GM10248 (cell line): ENCODE data around the gene GATA3.

Experiments
- CTCF ChIA-PET: fragments of 300-600 bp; sonication (Branson Sonifier 250); formaldehyde crosslinking; extraction: SDS; loops from one replicate; lab custom pipeline; 2021; ENCODE audit warnings: antibody characterized with exemption; lab: Yijun Ruan, JAX
- POLR2A ChIA-PET: fragments of 350-650 bp; sonication (Branson Sonifier 250); formaldehyde crosslinking; extraction: SDS; loops from one replicate; lab custom pipeline; 2020; ENCODE audit warnings: antibody characterized with exemption; lab: Yijun Ruan, JAX
- DNase-seq: peaks from one replicate; pipeline ENCODE4 v3.0.0; 2012; ENCODE audit errors: extremely low spot score
- CTCF ChIP-seq: IDR thresholded peaks from 2 replicates; pipeline ENCODE4 v1.5.1; 2012; ENCODE audit warnings: mild to moderate bottlenecking, low read depth; ENCODE audit errors: extremely low read depth, missing control alignments, control extremely low read depth

Gene GATA3

GRCh38 chr10:8054494-8055407 is at the start of gene GATA3:
GATA3 (plus strand) TSS chr10:8054688; CDS start chr10:8055656, 968 bp downstream.
- POLR2A ChIA-PET: interaction anchor here (0.6 kb wide), 2 partner anchors 46 to 206 kb away, joined by 4 to 6 read pairs; no protein-coding TSS in a partner anchor
- peak; percentile 82 for DNase-seq
- CTCF ChIA-PET: no interaction called here
- no peak for TF ChIP-seq CTCF

- no peak for TF ChIP-seq CTCF
- ChIA-PET CTCF (interaction anchor here (1.3 kb wide), 1 partner anchor 1202 kb away, joined by 3 read pairs; no protein-coding TSS in a partner anchor), POLR2A (no interaction called here)
- DNase-seq: no peak
Measured at GRCh38 chr10:8006274-8006999, 48.1 kb upstream of the GATA3 start.

DNA sequence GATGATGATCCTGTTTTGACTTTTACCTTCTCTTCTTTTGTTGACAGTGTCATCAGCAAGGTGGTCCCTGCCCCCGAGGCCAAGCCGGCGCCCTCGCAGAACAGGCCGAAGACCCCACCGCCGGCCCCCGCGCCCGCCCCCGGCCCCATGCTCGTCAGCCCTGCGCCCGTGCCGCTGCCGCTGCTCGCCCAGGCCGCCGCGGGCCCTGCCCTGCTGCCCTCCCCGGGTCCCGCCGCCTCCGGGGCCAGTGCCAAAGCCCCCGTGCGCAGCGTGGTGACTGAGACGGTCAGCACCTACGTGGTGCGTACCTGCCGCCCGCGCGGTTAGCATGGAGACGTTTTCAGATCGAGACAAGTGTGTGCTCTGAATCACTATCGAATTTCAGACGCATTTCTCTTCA is 45.5 kb upstream of the GATA3 start:
- no peak for DNase-seq
- CTCF ChIA-PET: no interaction called here
- no peak for TF ChIP-seq CTCF
- POLR2A ChIA-PET: no interaction called here

DNA sequence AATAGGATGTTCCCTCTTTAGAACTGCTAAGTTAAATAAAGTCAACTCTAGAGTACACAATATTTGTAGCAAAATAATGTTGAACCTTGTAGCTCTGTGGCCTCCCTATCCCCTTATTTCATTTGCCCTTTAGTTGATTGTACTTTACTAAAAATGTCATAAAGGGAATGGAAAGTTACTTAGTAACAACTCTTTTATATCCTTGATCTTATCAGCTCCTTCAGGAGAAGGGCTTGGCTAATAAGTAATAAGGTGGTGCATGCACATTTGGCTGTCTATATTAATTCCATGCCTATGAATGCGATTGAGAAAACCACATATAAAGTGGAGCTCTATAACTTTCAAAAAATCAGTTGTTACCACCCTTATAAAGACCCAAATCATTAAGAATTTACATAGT is 41.5 kb upstream of the GATA3 start:
- TF ChIP-seq CTCF: no peak
- ChIA-PET CTCF (no interaction called here), POLR2A (no interaction called here)
- no peak for DNase-seq

DNA sequence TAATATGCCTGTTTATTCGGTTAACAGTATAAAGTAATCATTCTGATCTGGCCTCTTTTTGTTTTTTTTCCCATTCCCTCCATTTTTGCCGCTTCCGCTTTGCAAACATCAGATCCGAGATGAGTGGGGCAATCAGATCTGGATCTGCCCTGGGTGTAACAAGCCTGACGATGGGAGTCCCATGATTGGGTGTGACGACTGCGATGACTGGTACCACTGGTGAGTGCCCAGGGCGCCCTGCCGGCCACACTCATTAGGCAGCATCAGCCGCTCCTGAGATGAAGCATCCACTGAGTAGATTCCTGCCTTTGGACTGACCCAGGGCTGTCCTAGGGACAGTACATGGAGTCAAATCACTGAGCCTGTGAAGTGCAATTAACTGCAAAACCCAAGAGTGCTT is 40.9 kb upstream of the GATA3 start:
- DNase-seq: no peak
- CTCF ChIA-PET: no interaction called here
- TF ChIP-seq CTCF: no peak
- POLR2A ChIA-PET: no interaction called here

DNA sequence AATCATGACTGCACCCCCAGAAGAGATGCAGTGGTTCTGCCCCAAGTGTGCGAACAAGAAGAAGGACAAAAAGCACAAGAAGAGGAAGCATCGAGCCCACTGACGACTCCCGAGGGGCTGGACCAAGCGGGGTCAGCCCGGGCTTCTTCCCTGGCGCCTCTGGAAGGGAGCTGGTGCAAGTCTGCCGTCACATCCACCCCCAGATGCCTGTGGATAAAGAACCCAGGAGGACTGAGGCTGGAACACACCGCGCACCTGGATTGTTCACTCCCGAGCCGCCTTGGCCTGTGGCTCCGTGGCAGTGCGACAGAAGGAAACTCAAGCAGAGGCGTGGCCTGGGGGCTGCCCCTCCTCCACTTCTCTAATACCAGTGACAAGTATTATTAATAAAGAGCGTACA is 39.8 kb upstream of the GATA3 start:
- no peak for TF ChIP-seq CTCF
- ChIA-PET CTCF (interaction anchor here (1.2 kb wide), 1 partner anchor 27 kb away, joined by 3 read pairs; no protein-coding TSS in a partner anchor), POLR2A (no interaction called here)
- no peak for DNase-seq
